CD4-positive, alpha-beta T cell treated with Interleukin-21 for 1 hour (primary cell): ENCODE results near the gene SLC7A9.
"Not testable (repeated sequence)": the region's sequence is repeated elsewhere in the genome, so short reads cannot be mapped to it uniquely, and the experiment has no call there.

Experiments used
- DNase-seq: peaks from one replicate; pipeline ENCODE4 v3.0.0-alpha.2; 2020

SLC7A9 gene

GRCh38 chr19:32787161-32787813 lies 82.3 kb downstream of the SLC7A9 start:
- not testable (repeated sequence) for DNase-seq

DNA sequence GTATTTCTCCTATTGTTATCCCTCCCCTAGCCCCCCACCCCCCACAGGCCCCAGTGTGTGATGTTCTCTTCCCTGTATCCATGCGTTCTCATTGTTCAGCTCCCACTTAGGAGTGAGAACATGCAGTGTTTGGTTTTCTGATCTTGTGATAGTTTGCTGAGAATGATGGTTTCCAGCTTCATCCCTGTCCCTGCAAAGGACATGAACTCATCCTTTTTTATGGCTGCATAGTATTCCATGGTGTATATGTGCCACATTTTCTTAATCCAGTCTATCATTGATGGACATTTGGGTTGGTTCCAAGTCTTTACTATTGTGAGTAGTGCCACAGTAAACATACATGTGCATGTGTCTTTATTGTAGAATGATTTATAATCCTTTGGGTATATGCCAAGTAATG lies 87.5 kb downstream of the SLC7A9 start:
- DNase-seq: not testable (repeated sequence)

DNA sequence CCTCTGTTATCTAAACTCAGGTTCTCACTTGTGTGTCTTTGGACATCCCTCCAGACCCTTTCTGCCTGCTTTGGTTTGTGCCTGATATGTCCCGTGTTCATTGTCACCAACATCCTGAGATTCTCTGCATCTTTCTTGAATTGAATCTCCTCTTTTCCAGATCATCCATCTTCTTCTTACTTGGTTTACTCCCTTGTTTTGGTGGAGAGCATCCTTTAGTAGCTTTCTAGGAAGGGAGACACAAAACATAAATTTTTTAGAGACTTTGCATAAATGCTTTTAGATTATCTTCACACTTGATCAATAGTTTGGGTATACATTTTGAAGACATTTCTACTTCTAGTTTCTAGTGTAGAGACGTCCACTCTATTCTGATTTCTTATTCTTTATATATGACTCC lies 88.3 kb downstream of the SLC7A9 start:
- no peak for DNase-seq
